ENCODE results near the gene DPP6.

DPP6 gene

GRCh38 chr7:154431045-154431444 is 378.8 kb downstream of the DPP6 start:
- no peak for DNase-seq (ENCODE audit: low read depth, low spot score)
- no peaks in the 10 kb centered on the region for H3K9me3 ChIP-seq (ENCODE audit: low read depth, low read length)
- no peaks in the 10 kb centered on the region for H3K36me3 ChIP-seq (ENCODE audit: insufficient read depth, low read length)
- H3K9ac ChIP-seq (ENCODE audit: insufficient read length): no peak overlapping the region
- no peak overlapping the region for H3K27ac ChIP-seq
- TF ChIP-seq EZH2 (IDR thresholded peaks at IDR 0.05) (no peak), FOXP2 (optimal IDR thresholded peaks at IDR 0.05; ENCODE audit: control extremely low read depth, extremely low read length, insufficient read depth) (no peak), POLR2AphosphoS5 (IDR thresholded peaks at IDR 0.05; ENCODE audit: borderline replicate concordance, low read depth, low read length) (no peak)
- no peak overlapping the region for H3K4me3 ChIP-seq

GRCh38 chr7:154433632-154434598 is 381.7 kb downstream of the DPP6 start:
- Histone ChIP-seq H3K27ac (no peak overlapping the region), H3K36me3 (ENCODE audit: insufficient read depth, low read length) (no peaks in the 10 kb centered on the region), H3K9ac (ENCODE audit: insufficient read length) (no peak overlapping the region), H3K4me3 (no peak overlapping the region), H3K9me3 (ENCODE audit: low read depth, low read length) (no peaks in the 10 kb centered on the region)
- TF ChIP-seq POLR2AphosphoS5 (IDR thresholded peaks at IDR 0.05; ENCODE audit: borderline replicate concordance, low read depth, low read length) (no peak), FOXP2 (optimal IDR thresholded peaks at IDR 0.05; ENCODE audit: control extremely low read depth, extremely low read length, insufficient read depth) (no peak), EZH2 (IDR thresholded peaks at IDR 0.05) (no peak)
- no peak for DNase-seq (ENCODE audit: low read depth, low spot score)

- H3K4me3 ChIP-seq: no peak overlapping the region
- no peak overlapping the region for H3K27ac ChIP-seq
- TF ChIP-seq POLR2AphosphoS5 (IDR thresholded peaks at IDR 0.05; ENCODE audit: borderline replicate concordance, low read depth, low read length) (no peak), FOXP2 (optimal IDR thresholded peaks at IDR 0.05; ENCODE audit: control extremely low read depth, extremely low read length, insufficient read depth) (no peak), EZH2 (IDR thresholded peaks at IDR 0.05) (no peak)
- DNase-seq (ENCODE audit: low read depth, low spot score): no peak
- no peaks in the 10 kb centered on the region for H3K9me3 ChIP-seq (ENCODE audit: low read depth, low read length)
- no peaks in the 10 kb centered on the region for H3K36me3 ChIP-seq (ENCODE audit: insufficient read depth, low read length)
- H3K9ac ChIP-seq (ENCODE audit: insufficient read length): no peak overlapping the region
These were observed 384.4 kb downstream of the DPP6 start for GRCh38 chr7:154436560-154436959.

- H3K36me3 ChIP-seq (ENCODE audit: insufficient read depth, low read length): no peaks in the 10 kb centered on the region
- no peaks in the 10 kb centered on the region for H3K9me3 ChIP-seq (ENCODE audit: low read depth, low read length)
- H3K9ac ChIP-seq (ENCODE audit: insufficient read length): no peak overlapping the region
- TF ChIP-seq FOXP2 (optimal IDR thresholded peaks at IDR 0.05; ENCODE audit: control extremely low read depth, extremely low read length, insufficient read depth): no peak
- TF ChIP-seq EZH2 (IDR thresholded peaks at IDR 0.05): no peak
- no peak for TF ChIP-seq POLR2AphosphoS5 (IDR thresholded peaks at IDR 0.05; ENCODE audit: borderline replicate concordance, low read depth, low read length)
- H3K4me3 ChIP-seq: no peak overlapping the region
- DNase-seq (ENCODE audit: low read depth, low spot score): no peak
- no peak overlapping the region for H3K27ac ChIP-seq
These were observed 385.0 kb downstream of the DPP6 start for GRCh38 chr7:154437234-154437633.

GRCh38 chr7:154438571-154439367 is 386.6 kb downstream of the DPP6 start:
- Histone ChIP-seq H3K9me3 (ENCODE audit: low read depth, low read length) (no peaks in the 10 kb centered on the region), H3K27ac (no peak overlapping the region), H3K4me3 (no peak overlapping the region), H3K9ac (ENCODE audit: insufficient read length) (no peak overlapping the region), H3K36me3 (ENCODE audit: insufficient read depth, low read length) (no peaks in the 10 kb centered on the region)
- no peak for DNase-seq (ENCODE audit: low read depth, low spot score)
- no peak for TF ChIP-seq EZH2 (IDR thresholded peaks at IDR 0.05)
- no peak for TF ChIP-seq POLR2AphosphoS5 (IDR thresholded peaks at IDR 0.05; ENCODE audit: borderline replicate concordance, low read depth, low read length)
- no peak for TF ChIP-seq FOXP2 (optimal IDR thresholded peaks at IDR 0.05; ENCODE audit: control extremely low read depth, extremely low read length, insufficient read depth)

GRCh38 chr7:154440058-154440457 is 387.9 kb downstream of the DPP6 start:
- no peak overlapping the region for H3K27ac ChIP-seq
- no peak overlapping the region for H3K9ac ChIP-seq (ENCODE audit: insufficient read length)
- no peaks in the 10 kb centered on the region for H3K9me3 ChIP-seq (ENCODE audit: low read depth, low read length)
- H3K4me3 ChIP-seq: no peak overlapping the region
- no peak for DNase-seq (ENCODE audit: low read depth, low spot score)
- TF ChIP-seq POLR2AphosphoS5 (IDR thresholded peaks at IDR 0.05; ENCODE audit: borderline replicate concordance, low read depth, low read length) (no peak), FOXP2 (optimal IDR thresholded peaks at IDR 0.05; ENCODE audit: control extremely low read depth, extremely low read length, insufficient read depth) (no peak), EZH2 (IDR thresholded peaks at IDR 0.05) (no peak)
- no peaks in the 10 kb centered on the region for H3K36me3 ChIP-seq (ENCODE audit: insufficient read depth, low read length)

- DNase-seq (ENCODE audit: low read depth, low spot score): no peak
These were observed 388.5 kb downstream of the DPP6 start for GRCh38 chr7:154440651-154441050.

GRCh38 chr7:154441811-154442210 is 389.6 kb downstream of the DPP6 start:
- no peak overlapping the region for H3K27ac ChIP-seq
- no peaks in the 10 kb centered on the region for H3K9me3 ChIP-seq (ENCODE audit: low read depth, low read length)
- H3K36me3 ChIP-seq (ENCODE audit: insufficient read depth, low read length): no peaks in the 10 kb centered on the region
- H3K4me3 ChIP-seq: no peak overlapping the region
- no peak for TF ChIP-seq POLR2AphosphoS5 (IDR thresholded peaks at IDR 0.05; ENCODE audit: borderline replicate concordance, low read depth, low read length)
- no peak for TF ChIP-seq FOXP2 (optimal IDR thresholded peaks at IDR 0.05; ENCODE audit: control extremely low read depth, extremely low read length, insufficient read depth)
- no peak for TF ChIP-seq EZH2 (IDR thresholded peaks at IDR 0.05)
- DNase-seq (ENCODE audit: low read depth, low spot score): no peak
- H3K9ac ChIP-seq (ENCODE audit: insufficient read length): no peak overlapping the region

More at GRCh38 chr7:154440651-154441050, 388.5 kb downstream of the DPP6 start:
- H3K36me3 ChIP-seq (ENCODE audit: insufficient read depth, low read length): no peaks in the 10 kb centered on the region
- H3K9ac ChIP-seq (ENCODE audit: insufficient read length): no peak overlapping the region
- no peaks in the 10 kb centered on the region for H3K9me3 ChIP-seq (ENCODE audit: low read depth, low read length)
- H3K4me3 ChIP-seq: no peak overlapping the region
- H3K27ac ChIP-seq: no peak overlapping the region
- TF ChIP-seq FOXP2 (optimal IDR thresholded peaks at IDR 0.05; ENCODE audit: control extremely low read depth, extremely low read length, insufficient read depth) (no peak), EZH2 (IDR thresholded peaks at IDR 0.05) (no peak), POLR2AphosphoS5 (IDR thresholded peaks at IDR 0.05; ENCODE audit: borderline replicate concordance, low read depth, low read length) (no peak)
